G401.6 (cell line): Measurements from ENCODE around the gene IL10RB.
"Not testable (repeated sequence)": the region's sequence is repeated elsewhere in the genome, so short reads cannot be mapped to it uniquely, and the experiment has no call there.

ENCODE experiments used
- FAIRE-seq: peaks from 2 replicates; lab custom pipeline; 2012; peaks lifted over from hg19 to GRCh38; lab: Jason Lieb, UNC

Gene IL10RB

DNA sequence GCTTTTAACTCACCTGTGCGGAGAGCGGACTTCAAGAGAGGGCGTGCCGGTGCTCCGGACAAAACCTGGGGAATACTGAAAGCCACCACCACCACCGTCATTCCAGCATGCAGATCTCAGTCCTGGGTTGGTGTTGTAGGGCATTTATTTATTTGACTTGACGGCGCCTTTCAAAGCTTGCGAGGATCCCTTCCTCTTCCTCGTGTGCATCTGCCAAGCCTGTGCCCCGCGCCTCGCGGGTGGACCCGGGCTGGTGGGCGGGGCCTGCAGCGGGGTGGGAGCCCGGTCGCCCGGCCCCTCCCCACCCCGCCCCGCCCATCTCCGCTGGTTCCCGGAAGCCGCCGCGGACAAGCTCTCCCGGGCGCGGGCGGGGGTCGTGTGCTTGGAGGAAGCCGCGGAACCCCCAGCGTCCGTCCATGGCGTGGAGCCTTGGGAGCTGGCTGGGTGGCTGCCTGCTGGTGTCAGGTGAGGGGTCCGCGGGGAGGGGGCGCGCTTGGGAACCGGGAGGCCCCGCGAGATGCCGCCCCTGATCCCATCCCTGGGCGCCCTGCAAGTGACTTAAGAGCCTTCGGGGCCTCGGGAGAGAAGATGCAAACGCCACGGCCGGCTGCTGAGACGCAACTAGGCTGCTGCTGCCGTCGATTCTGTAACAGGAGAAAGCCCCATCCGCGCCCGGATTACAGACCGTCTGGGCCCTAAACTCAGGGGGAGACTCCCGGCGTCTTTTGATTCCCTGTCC lies at the start of gene IL10RB:
Gene IL10RB, plus strand, starts transcription at position 318 of the 739 bp plus-strand sequence. Its CDS starts 99 bp downstream, at position 417.
- no peak for FAIRE-seq

DNA sequence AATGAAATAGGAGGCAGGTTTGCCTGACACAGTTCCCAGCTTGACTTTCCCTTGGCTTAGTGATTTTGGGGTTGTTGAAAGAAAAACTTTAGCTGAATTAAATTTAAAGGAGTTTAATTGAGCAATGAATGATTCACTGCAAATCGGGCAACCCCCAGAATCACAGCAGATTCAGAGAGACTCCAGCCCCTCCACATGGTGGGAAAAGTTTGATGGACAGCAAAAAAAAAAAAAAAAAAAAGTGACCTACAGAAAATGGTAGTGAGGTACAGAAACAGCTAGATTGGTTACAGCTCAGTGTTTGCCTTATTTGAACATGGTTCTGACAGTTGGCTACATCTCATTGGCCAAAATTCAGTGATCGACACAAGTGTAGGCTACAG lies 49.0 kb upstream of the IL10RB start:
- no peak for FAIRE-seq

DNA sequence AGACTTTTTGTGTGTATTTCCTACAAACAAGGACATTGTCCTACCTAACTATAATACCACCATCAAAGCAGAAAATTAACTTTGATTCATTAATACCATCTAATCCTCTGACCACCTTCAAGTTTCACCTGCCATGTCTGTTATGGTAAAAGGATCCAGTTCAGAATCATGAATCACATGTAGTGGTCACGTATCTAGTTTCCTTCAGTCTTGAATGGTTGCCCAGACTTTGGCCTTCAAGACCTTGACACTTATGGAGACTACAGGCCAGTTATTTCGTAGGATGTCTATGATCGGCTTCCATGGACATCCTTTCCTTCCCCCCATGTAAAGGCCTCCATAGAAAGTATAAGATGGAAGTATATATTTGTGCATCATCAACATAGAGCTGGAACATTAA lies 46.9 kb upstream of the IL10RB start:
- FAIRE-seq = no peak

DNA sequence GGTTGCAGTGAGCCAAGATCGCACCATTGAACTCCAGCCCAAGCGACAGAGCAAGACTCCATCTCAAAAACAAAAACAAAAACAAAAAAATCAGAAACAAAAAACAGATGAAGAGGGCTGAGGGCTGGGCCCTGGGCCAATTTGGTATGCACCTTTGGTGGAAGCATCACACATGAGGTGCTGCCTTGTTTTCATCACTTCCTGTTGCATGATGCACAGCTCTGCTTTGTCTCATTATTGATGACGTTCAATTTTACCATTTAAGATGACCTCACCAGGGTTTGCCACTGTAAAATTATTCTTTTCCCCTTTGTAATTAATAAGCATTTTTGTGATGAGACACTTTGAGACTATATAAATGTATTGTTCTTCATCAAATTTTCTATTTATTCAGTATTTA lies 46.2 kb upstream of the IL10RB start:
- no peak for FAIRE-seq

DNA sequence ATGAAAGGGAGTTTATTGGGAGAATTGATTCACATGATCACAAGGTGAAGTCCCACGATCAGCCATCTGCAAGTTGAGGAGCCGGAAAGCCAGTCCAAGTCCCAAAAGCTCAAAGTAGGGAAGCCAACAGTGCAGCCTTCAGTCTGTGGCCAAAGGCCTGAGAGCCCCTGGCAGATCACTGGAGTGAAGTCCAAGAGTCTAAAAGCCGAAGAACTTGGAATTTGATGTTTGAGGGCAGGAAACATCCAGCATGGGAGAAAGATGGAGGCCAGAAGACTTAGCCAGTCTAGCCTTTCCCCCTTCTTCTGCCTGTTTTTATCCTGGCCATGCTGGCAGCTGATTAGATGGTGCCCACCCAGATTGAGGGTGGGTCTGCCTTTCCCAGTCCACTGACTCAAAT lies 40.8 kb upstream of the IL10RB start:
- not testable (repeated sequence) for FAIRE-seq

DNA sequence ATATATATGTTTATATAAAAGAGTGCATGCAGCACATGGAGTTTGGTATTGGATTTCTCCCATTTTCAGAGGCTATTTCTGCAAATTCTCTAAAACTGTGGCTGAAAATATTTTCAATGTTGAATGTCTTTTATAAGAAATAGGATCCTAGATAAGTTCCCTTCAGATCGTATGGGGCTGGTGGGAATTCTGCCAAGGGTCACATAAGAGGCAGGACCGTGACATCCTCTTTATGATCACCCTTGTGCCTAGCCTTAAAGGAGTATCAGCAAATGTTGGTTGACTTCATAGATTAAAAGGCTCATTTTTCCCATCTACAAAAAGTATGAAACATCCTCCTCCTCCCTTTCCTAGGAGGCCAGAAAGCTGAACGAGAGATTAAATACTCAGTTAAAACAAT lies 37.7 kb upstream of the IL10RB start:
- FAIRE-seq = no peak

DNA sequence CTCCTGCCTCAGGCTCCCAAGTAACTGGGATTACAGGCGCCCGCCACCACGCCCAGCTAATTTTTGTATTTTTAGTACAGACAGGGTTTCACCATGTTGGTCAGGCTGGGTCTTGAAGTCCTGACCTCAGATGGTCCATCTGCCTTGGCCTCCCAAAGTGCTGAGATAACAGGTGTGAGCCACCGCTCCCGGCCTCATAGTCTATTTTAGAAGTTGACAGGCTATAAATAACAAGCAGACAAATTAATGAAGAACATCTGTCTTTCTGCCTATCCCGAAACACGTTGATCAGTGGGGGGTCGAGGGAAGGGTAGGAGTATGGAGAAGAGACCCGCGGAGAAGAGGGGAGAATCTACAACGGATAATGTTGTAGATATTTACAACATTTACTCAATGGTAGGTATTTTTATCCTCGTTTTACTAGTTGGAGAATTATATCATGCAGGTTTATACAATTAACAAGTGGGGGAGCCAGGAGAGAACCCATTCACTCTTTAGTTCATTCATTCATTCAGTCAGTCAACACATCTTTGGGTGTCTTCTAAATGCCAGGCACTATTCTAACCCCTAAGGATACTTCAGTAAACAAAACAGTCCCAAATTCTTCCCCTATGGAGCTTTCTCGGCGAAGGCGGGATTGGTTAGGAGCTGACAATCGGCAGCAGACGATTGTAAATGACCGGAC lies 36.9 kb upstream of the IL10RB start:
- no peak for FAIRE-seq

DNA sequence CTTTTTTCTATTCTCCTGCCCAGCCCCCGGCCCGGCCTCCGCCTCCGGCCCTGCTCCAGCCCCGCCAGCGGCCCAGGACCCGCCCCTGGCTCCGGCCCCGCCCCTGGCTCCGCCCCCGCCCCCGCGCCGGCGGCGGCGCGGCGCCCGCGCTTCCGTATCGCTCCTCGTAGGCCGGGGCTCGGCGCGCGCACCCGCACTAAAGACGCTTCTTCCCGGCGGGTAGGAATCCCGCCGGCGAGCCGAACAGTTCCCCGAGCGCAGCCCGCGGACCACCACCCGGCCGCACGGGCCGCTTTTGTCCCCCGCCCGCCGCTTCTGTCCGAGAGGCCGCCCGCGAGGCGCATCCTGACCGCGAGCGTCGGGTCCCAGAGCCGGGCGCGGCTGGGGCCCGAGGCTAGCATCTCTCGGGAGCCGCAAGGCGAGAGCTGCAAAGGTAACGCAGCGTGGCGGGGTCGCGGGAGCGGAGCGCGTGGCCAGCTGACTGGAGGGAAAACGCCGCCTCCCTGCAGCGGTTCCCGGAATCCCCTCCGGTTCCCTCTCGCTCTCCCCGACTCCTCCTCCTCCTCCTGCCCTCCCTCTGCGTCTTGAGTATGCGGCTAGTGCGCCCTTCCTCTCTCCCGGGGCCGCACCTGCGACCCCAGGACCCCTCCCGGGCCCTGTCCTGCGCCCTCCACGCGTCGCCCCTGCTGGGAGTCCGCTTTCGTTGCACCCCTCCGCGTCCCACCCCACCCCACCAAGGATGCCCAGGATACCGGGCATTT lies 36.2 kb upstream of the IL10RB start, which contains the start of gene IFNAR2:
Gene IFNAR2, plus strand, starts transcription at position 155 of the 761 bp plus-strand sequence. CDS start 11,985 bp downstream, outside the sequence.
- FAIRE-seq = no peak

DNA sequence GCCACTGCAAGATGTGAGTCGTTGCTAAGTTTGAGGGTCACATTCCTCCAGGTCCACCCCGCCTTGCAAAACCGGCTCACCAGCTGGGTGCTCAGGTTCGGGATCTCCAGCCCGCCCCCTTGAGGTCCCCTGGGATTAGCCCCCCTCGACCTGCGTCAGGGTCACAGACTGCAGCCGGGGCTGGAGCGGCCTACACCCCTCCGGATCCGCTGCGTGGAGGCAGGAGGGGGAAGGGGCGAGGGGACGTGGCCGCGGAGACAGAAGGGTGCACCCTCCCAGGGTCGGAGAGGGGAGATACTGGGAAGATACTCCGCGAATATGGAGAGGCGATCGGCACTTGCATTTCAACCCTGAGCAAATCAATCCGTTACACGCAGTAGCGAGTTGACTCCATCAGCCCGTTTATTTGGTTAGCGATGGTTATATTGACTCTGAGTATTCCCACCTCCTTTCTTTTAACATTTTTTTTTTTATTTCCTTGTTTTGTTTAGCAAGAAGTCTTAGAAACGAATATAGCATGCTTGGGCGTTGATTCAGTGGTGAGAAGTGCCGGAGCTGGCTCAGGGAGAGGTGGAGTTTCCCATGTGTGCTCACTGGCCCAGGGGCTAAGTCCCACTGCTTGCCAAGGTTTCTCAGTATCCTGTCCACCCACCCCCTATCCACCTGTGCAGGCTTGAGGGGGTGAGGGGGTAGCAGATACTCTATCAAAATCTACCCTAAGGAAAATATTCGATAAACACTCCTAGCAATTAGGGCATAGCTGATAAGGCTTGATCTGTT lies 35.4 kb upstream of the IL10RB start:
- FAIRE-seq = no peak

DNA sequence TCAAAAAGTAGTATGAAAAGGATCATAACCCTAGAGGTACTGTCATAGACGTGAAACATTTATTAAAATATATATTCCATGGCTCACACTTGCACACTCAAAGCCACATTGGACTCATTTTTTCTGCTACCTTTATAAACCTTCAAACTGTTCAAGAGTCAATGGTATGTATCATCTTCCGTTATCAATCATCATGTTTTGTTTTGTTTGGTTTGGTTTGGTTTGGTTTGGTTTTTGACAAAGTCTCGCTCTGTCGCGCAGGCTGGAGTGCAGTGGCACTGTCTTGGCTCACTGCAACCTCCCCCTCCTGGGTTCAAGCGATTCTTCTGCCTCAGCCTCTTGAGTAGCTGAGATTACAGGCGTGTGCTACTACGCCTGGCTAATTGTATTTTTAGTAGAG lies 34.6 kb upstream of the IL10RB start:
- FAIRE-seq = no peak

DNA sequence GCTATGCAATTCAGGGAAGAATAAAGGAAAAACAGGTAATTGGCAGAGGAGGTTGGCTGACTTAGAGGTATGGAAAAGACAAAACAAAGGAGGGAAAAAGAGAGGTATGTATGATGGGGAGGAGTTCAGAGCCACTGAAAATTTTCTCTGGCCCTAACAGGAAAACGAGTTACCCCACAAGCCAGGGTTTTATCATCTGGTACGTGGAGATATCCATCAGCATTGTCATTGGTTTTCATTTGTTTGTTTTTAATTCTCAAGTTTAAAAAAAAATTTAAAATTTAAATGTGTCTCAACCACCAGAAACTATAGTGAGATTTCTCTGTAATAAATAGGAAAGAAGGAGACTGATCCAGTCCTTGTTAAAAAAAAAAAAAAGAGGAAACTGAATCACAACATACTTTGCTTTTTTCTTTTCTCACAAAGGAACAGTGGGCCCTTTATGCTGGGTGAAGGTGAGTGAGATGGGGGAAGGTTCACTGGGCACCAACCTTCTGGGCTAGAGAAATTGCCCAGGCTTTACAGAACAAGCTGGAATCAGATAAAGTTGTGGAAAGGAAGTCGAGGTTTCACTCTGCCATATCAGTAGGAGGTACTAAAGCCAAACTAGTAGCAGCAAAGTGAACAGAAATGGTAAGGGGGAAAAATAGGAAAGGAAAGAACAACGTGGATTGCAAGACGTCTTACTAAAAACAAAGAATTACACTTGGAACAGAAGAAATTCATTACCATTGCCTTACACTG lies 33.7 kb upstream of the IL10RB start:
- FAIRE-seq = no peak

DNA sequence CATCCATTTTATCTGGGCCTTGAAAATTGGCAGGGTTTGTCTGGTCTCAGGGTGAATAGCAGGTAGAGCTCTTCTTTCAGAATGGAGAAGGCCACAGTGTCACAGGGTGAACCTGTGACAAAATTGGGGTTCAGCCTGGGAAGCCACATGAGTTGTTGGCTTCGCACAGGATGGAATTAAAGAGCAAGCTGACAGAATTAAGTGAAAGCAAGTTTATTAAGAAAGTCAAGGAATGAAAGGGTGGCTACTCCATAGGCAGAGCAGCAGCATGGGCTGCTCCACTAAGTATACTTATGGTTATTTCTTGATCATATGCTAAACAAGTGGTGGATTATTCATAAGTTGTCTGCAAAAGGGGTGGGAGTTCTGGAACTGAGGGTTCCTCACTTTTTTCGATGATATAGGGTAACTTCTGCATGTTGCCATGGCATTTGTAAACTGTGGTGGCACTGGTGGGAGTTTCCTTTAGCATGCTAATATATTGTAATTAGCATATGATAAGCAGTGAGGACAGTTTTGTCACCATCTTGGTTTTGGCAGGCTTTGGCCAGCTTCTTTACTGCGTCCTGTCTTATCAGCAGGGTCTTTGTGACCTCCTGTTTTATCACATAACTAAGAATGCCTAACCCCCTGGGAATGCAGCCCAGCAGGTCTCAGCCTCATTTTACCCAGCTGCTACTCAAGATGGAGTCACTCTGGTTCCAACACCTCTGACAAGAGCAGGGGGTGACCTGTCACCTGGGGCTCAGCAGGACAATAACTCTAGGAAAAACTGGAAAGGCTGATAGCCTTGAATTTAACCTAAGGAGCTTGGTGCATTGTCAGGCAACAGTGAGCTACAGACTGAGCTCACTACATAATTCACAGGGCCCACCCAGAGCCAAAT lies 31.3 kb upstream of the IL10RB start:
- no peak for FAIRE-seq

DNA sequence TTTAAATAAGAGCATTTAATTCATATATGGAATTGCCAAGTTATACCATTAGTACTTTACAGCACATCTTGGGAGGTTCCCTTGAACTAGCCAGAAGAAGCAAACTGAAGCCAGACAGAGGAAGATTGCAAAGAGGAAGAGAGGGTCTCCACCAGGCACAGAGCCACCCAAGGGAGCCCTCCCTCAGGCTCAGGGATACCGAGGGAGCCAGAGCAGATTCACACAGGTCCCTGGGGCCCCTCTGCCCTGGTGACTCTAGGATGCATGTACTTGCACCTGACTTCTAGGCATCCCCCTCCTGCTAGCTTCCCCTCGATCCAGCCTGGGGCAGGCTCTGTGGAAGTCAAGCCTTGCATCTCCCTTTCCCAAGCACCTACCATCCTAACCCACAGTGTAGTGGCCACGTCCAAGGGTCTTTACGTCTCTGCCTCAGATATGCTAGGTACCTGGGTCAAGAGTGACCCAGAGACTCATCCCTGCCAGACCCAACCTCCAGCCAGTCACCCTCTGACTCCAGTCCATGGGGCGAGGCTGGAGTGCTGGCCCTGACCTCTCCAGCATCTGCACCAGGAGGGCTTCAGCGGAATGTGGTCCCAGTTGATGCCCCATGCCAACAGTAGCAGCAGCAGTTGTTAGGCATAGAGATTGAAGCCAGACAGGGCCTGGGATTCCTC lies 30.0 kb upstream of the IL10RB start:
- no peak for FAIRE-seq

DNA sequence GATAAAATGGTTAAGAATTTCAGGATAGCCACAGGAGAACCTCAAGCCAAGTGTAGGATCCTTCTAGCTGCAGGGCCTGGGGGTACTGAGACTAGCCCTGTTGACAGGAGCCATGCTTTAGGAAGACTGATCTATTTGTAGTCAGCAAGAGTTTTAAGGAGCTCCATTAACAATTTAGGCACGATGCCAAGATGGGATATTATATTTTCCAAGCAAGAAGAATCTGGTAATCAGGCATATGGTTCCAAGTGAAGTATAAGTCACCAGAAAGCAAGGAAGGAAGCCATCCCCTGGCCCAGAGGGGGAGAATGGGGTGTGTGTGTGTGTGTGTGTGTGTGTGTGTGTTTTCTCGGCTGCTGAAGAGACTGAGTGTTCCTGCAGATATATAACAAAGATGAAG lies 29.4 kb upstream of the IL10RB start:
- FAIRE-seq = no peak

DNA sequence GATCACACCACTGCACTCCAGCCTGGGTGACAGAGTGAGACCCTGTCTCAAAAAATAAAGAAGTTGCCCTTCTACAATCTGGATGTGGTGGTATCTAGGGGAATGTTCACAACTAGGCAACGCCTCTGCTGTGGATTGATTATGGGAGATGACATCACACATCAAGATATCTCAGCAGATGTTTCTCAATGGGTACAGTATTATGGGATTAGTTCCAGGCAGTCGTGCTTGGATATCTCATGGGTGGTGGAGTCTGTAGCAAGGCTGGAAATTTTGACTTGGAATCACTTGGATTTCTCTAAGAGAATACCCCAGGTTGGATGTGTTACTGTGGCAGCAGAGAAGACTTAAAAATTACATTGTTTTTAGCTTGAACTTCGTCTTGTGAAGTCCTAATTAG lies 28.7 kb upstream of the IL10RB start:
- FAIRE-seq = no peak

DNA sequence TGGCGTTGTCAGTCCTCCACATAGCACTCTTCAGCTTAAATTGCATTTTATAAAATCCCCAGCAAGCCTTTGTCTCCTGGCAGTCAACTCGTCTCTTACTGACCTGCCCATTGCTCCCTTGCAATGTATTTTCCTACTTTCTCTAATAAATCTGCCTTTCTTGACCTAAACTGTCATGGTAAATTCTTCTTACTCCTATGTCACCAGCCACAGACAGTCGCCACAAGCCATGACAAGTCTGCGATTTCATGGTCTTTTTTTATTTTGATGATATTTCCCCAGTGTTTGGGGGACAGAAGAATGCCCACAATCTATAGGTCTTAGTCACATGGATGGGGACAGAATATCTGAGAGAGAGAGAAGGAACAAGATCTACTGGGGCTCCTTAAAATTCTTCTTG lies 28.0 kb upstream of the IL10RB start:
- FAIRE-seq = no peak

DNA sequence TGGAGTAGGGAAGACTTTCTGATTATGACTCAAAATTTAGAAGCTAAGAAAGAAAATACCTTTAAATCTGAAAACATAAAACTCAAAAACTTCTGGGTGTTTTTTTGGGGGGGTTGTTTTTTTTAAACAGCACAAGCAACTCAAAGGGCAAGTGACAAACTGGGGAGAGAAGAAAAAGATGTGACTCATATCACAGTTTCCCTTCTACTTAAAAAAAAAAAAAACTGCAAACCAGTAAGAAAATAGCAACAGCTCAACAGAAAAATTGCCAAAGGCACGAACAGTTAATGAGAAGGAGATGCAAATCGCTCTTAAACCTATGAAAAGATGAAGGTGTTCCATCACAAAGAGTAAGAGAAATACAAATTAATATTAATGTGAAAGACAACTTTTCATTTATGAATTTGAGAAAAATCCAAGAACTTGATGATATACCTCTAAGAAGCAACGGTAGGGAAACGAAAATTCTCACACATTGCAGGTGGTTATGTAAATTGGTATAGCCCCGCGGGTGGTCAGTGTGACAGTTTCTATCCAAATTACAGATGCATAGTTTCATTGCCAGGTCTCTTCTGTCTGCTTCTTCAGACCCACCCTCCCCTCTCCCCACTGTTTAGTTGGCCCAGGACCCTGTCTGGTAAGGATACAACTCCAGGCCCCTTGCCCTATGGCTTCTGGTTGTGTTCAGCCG lies 27.5 kb upstream of the IL10RB start:
- no peak for FAIRE-seq

DNA sequence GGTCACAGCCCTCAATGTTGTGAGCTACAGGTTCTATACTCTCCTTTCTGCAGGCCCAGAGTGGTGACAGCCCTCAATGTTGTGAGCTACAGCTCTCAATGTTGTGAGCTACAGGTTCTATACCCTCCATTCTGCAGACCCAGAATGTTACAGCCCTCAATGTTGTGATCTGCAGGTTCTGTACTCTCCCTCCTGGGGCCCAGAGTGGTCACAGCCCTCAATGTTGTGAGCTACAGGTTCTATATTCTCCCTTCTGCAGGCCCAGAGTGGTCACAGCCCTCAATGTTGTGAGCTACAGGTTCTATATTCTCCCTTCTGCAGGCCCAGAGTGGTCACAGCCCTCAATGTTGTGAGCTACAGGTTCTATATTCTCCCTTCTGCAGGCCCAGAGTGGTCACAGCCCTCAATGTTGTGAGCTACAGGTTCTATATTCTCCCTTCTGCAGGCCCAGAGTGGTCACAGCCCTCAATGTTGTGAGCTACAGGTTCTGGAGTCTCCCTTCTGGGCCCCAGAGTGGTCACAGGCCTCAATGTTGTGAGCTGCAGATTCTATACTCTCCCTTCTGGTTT lies 26.5 kb upstream of the IL10RB start:
- FAIRE-seq = not testable (repeated sequence)

DNA sequence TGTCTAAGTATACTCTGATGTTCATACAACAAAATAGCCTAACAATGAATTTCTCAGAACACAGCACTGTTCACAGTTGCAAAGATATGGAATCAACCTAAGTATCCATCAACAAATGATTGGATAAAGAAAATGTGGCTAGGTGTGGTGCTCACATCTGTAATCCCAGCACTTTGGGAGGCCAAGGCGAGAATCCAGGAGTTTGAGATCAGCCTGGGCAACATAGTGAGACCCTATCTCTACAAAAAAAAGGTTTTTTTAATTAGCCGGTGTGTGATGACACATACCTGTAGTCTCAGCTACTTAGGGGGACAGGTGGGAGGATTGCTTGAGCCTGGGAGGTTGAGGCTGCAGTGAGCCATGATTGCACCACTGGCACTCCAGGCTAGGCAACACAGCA lies 25.8 kb upstream of the IL10RB start:
- FAIRE-seq = no peak
